Measurements from ENCODE around the gene RABGAP1L. TPM values are rescaled to one million over a fixed set of nuclear protein-coding genes. Genes with fewer than 3 reads are reported as not detected.

RABGAP1L gene
- total and polyA plus RNA-seq, 4 donors = 4.8 to 53.5 (median 18.8) TPM

- Histone ChIP-seq H3K4me3 (ENCODE audit: low read depth in 1 of 3, low read length in 3 of 3) (no peak overlapping the region), H3K27me3 (ENCODE audit: control insufficient read depth in 4 of 4, insufficient read depth in 4 of 4, low read length in 3 of 4) (no peaks in the 10 kb centered on the region), H3K9me3 (ENCODE audit: control insufficient read depth in 4 of 4, low read length in 3 of 4) (no peaks in the 10 kb centered on the region), H3K9ac (ENCODE audit: low read depth in 1 of 2, low read length in 2 of 2) (no peak overlapping the region), H3K27ac (ENCODE audit: low read depth in 1 of 2, low read length in 2 of 2) (no peak overlapping the region), H3K36me3 (ENCODE audit: control insufficient read depth in 4 of 4, insufficient read depth in 3 of 4, low read depth in 1 of 4, low read length in 3 of 4) (no peaks in the 10 kb centered on the region), H3K4me1 (ENCODE audit: control insufficient read depth in 4 of 4, insufficient read depth in 4 of 4, low read length in 3 of 4) (peaks cover 0 to 10% (median 2%) of the 10 kb centered on the region in 4 donors)
- WGBS = 97% methylated on average over 1 of the region's 1 CpG
- no peak for DNase-seq (ENCODE audit: low spot score)
- TF ChIP-seq TAF1 (conservative IDR thresholded peaks at IDR 0.05) (no peak), ZBTB33 (IDR thresholded peaks at IDR 0.05) (no peak), CTCF (IDR thresholded peaks at IDR 0.05; ENCODE audit: low read depth, low read length, missing input control) (no peak), FOXA1 (IDR thresholded peaks at IDR 0.05) (no peak), REST (IDR thresholded peaks at IDR 0.05) (no peak), EGR1 (IDR thresholded peaks at IDR 0.05; ENCODE audit: low read depth in 2 of 2) (no peak), YY1 (IDR thresholded peaks at IDR 0.05) (no peak), MAX (IDR thresholded peaks at IDR 0.05) (no peak), SP1 (IDR thresholded peaks at IDR 0.05) (no peak), HNF4G (IDR thresholded peaks at IDR 0.05) (no peak), RXRA (IDR thresholded peaks at IDR 0.05) (no peak), GABPA (IDR thresholded peaks at IDR 0.05 in 1 of 2, conservative IDR thresholded peaks at IDR 0.05 in 1 of 2) (no peak), FOXA2 (IDR thresholded peaks at IDR 0.05) (no peak), RAD21 (IDR thresholded peaks at IDR 0.05) (no peak)
Measured at GRCh38 chr1:174720618-174721017, 561.3 kb downstream of the RABGAP1L start.

- TF ChIP-seq REST (IDR thresholded peaks at IDR 0.05) = no peak
- TF ChIP-seq MAX (IDR thresholded peaks at IDR 0.05) = no peak
- no peak for TF ChIP-seq FOXA1 (IDR thresholded peaks at IDR 0.05)
- TF ChIP-seq HNF4A (conservative IDR thresholded peaks at IDR 0.05) = no peak
- TF ChIP-seq EGR1 (IDR thresholded peaks at IDR 0.05; ENCODE audit: low read depth in 2 of 2) = no peak
- TF ChIP-seq HNF4G (IDR thresholded peaks at IDR 0.05) = no peak
- TF ChIP-seq RXRA (IDR thresholded peaks at IDR 0.05) = no peak
- 91% methylated on average over 2 of the region's 2 CpGs for WGBS
- DNase-seq (ENCODE audit: low spot score) = no peak
Measured at GRCh38 chr1:174721246-174721645, 561.9 kb downstream of the RABGAP1L start.

More at GRCh38 chr1:174721246-174721645, 561.9 kb downstream of the RABGAP1L start:
- H3K9ac ChIP-seq (ENCODE audit: low read depth in 1 of 2, low read length in 2 of 2) = no peak overlapping the region
- no peaks in the 10 kb centered on the region for H3K36me3 ChIP-seq (ENCODE audit: control insufficient read depth in 4 of 4, insufficient read depth in 3 of 4, low read depth in 1 of 4, low read length in 3 of 4)
- H3K4me1 ChIP-seq (ENCODE audit: control insufficient read depth in 4 of 4, insufficient read depth in 4 of 4, low read length in 3 of 4) = peaks cover 1 to 14% (median 2%) of the 10 kb centered on the region in 4 donors
- no peaks in the 10 kb centered on the region for H3K9me3 ChIP-seq (ENCODE audit: control insufficient read depth in 4 of 4, low read length in 3 of 4)
- H3K4me3 ChIP-seq (ENCODE audit: low read depth in 1 of 3, low read length in 3 of 3) = no peak overlapping the region
- no peak overlapping the region for H3K27ac ChIP-seq (ENCODE audit: low read depth in 1 of 2, low read length in 2 of 2)
- H3K27me3 ChIP-seq (ENCODE audit: control insufficient read depth in 4 of 4, insufficient read depth in 4 of 4, low read length in 3 of 4) = no peaks in the 10 kb centered on the region

All from liver (tissue), 9 donors.